GM06990 (cell line): ENCODE data around the gene CACNA1A.

Source experiments
- DNase-seq: peaks from one replicate; pipeline ENCODE4 v3.0.0-alpha.2; 2011; ENCODE audit not compliant: insufficient read length; ENCODE audit errors: extremely low read depth
- H3K27me3 ChIP-seq: replicated peaks from 2 replicates; pipeline ENCODE4 v1.6.0; 2011; ENCODE audit warnings: low read length; ENCODE audit not compliant: control insufficient read depth, insufficient read depth
- H3K36me3 ChIP-seq: 2 replicates; pipeline ENCODE4 v1.5.1; 2011; ENCODE audit warnings: low read length; ENCODE audit not compliant: control insufficient read depth, insufficient read depth
- H3K4me3 ChIP-seq: replicated peaks from 2 replicates; pipeline ENCODE4 v1.5.1; 2011; ENCODE audit warnings: low read depth, mild to moderate bottlenecking, control low read depth, low read length
- CTCF ChIP-seq: IDR thresholded peaks from 2 replicates; pipeline ENCODE4 v1.5.1; 2011; ENCODE audit warnings: low read length, control low read depth, mild to moderate bottlenecking, inconsistent platforms; ENCODE audit not compliant: insufficient read depth, poor library complexity, severe bottlenecking

Gene CACNA1A

GRCh38 chr19:13401388-13401787, 104.9 kb downstream of the CACNA1A start:
- no peak for DNase-seq
- no peak overlapping the region for H3K4me3 ChIP-seq
- TF ChIP-seq CTCF: no peak
- no peaks in the 10 kb centered on the region for H3K36me3 ChIP-seq
- no peaks in the 10 kb centered on the region for H3K27me3 ChIP-seq

DNA sequence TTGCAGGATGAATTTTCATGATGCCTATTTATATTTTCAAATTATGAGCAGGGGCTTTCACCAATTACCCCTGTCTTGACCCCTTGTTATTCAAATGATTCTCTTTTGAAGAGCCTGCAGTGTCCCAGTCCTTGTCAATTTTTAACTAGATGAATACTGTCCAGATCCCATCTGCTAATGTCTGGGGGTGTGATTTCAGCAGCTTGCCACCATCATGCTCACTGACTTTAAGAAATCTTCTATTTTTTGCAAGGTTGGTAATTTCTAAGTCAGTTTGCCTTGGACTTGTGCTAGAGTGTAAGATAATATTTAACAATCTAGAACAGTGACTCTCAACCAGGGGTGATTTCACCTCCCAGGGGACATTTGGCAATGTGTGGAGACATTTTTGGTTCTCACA, 106.0 kb downstream of the CACNA1A start:
- no peak for TF ChIP-seq CTCF
- Histone ChIP-seq H3K27me3 (no peaks in the 10 kb centered on the region), H3K4me3 (no peak overlapping the region), H3K36me3 (no peaks in the 10 kb centered on the region)
- no peak for DNase-seq

GRCh38 chr19:13399746-13400145, 106.5 kb downstream of the CACNA1A start:
- TF ChIP-seq CTCF: no peak
- H3K4me3 ChIP-seq: no peak overlapping the region
- no peaks in the 10 kb centered on the region for H3K27me3 ChIP-seq
- DNase-seq: no peak
- no peaks in the 10 kb centered on the region for H3K36me3 ChIP-seq

DNA sequence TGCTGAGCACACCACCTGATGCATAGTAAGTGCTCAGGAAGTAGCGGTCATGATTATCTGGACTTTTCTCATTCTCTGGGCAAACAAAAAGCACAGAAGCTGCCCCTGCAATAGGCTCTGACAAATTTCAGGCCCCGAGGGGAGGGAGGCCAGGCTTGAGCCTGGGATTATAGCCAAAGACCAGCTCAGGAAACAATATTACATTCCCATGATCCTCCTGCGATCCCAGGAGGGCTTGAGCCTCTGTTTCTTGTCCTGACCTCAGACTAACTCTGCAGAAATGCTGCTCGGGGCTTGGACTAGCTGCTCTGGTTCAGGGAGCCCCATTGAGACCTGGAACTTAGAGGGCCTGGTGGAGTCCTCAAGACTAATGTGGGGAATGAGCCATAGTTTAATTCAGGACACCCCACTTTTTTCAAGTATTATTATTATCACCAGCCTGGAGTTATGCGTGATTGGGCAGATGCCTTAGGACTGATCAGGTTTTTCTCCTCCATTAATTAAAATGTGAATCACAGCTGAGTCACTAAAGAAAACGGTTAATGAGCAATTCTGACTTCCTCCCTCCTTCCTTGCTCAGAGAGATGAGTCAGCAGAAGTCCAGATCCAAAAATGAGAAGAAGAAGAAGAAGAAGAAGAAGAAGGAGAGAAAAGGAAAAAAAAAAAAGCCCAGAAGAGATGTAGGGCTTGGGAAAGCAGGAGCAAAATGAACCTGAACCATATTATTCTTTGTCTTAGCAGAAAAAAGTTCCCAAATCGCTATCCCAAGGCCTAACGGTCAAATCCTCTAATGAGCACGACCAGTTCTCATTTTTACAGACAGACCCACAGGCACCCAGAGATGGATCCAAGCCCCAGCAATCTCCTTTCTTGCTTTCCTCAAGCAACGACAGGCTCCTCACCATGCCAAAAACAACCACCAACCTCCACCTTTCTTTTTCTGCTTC, 107.2 kb downstream of the CACNA1A start:
- no peaks in the 10 kb centered on the region for H3K36me3 ChIP-seq
- no peak overlapping the region for H3K4me3 ChIP-seq
- H3K27me3 ChIP-seq: no peaks in the 10 kb centered on the region
- DNase-seq: no peak
- no peak for TF ChIP-seq CTCF

GRCh38 chr19:13398182-13398581, 108.1 kb downstream of the CACNA1A start:
- Histone ChIP-seq H3K4me3 (no peak overlapping the region), H3K27me3 (no peaks in the 10 kb centered on the region)

More at GRCh38 chr19:13398182-13398581, 108.1 kb downstream of the CACNA1A start:
- DNase-seq: no peak
- TF ChIP-seq CTCF: no peak
- H3K36me3 ChIP-seq: no peaks in the 10 kb centered on the region
